DMS153 treated with DMSO at 0.1 percent for 48 hours (cell line): ENCODE data around the gene MSRB3.

Experiments
- DNase-seq: peaks from one replicate; lab custom pipeline; 2025; ENCODE audit not compliant: unreplicated experiment; lab: John Stamatoyannopoulos, UW

MSRB3 gene

GRCh38 chr12:65389436-65389835, 111.0 kb downstream of the MSRB3 start:
- no peak for DNase-seq

DNA sequence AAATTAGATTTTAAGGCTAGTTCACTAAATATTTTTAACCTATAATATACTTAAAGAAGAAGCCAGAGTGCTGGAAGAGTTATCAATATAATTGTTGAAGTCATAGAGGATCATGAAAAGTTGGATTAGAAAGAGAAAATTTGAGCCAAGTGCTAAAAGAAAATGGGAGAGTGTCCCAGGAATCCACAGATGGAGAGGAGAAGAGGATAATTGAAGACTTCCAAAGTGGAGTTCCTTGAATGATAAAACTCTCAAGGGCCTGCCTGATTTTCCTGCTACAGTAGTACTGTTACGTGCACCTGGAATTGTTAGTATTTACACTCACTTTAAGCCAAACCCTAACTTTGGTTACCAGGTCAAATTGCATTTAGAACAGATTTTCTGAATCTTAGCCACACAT, 113.2 kb downstream of the MSRB3 start:
- DNase-seq, result no peak

GRCh38 chr12:65392491-65392890, 114.0 kb downstream of the MSRB3 start:
- DNase-seq, result no peak

- DNase-seq, result no peak
These were observed 124.7 kb downstream of the MSRB3 start for GRCh38 chr12:65403188-65403587.

- no peak for DNase-seq
These were observed 129.1 kb downstream of the MSRB3 start for GRCh38 chr12:65407388-65408149.

GRCh38 chr12:65408441-65408840, 130.0 kb downstream of the MSRB3 start:
- no peak for DNase-seq

- no peak for DNase-seq
These were observed 131.2 kb downstream of the MSRB3 start for GRCh38 chr12:65409726-65410125.

GRCh38 chr12:65411171-65411570, 132.7 kb downstream of the MSRB3 start:
- no peak for DNase-seq

DNA sequence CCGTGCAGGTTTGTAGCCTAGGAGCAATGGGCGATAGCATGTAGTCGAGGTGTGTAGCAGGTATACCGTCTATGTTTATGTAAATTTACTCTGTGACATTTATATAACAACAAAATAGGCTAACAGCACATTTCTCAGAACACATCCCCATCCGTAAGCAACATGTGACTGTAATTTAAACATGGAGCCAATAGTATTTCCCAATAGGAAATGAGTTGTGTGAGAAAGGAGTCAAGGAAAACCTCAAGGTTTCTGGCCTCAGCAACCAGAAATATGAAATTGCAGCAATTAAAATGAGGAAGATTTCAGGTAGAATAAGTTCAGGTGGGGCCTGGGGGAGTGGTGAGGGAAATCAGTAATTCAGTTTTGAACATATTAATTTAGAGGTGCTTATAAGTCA, 136.0 kb downstream of the MSRB3 start:
- DNase-seq, result no peak

- no peak for DNase-seq
These were observed 137.3 kb downstream of the MSRB3 start for GRCh38 chr12:65415826-65416225.

- no peak for DNase-seq
These were observed 141.0 kb downstream of the MSRB3 start for GRCh38 chr12:65419284-65420072.

DNA sequence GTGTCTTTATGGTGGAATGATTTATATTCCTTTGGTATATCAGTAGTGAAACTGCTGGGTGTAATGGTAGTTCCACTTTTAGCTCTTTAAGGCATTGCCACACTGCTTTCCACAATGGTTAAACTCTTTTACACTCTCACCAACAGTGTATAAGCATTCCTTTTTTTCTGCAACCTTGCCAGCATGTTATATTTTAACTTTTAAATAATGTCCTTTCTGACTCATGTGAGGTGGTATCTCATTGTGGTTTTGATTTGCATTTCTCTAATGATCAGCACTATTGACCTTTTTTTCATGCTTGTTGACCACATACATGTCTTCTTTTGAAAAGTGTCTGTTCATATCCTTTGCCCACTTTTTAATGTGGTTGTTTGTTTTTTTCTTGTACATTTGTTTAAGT, 142.5 kb downstream of the MSRB3 start:
- DNase-seq, result no peak

- DNase-seq, result no peak
These were observed 149.2 kb downstream of the MSRB3 start for GRCh38 chr12:65427646-65428045.

DNA sequence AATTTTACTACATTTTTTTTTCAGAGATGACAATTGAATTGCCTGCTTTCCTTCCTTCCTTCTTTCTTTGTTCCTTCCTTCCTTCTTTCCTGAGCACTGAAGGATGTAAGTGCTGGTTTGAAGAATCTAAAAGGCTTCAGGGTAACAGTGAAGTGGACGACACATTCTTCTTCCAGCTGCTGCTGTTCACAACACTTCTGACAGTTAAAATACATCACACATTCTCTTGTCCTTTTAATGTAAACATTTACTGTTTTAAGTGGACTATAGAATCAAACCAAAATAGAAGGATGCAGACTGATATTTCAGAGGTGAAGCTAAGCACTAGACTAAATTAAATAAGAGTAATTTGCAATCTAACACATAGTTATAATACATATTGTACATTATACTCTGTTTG, 151.5 kb downstream of the MSRB3 start:
- DNase-seq, result no peak

DNA sequence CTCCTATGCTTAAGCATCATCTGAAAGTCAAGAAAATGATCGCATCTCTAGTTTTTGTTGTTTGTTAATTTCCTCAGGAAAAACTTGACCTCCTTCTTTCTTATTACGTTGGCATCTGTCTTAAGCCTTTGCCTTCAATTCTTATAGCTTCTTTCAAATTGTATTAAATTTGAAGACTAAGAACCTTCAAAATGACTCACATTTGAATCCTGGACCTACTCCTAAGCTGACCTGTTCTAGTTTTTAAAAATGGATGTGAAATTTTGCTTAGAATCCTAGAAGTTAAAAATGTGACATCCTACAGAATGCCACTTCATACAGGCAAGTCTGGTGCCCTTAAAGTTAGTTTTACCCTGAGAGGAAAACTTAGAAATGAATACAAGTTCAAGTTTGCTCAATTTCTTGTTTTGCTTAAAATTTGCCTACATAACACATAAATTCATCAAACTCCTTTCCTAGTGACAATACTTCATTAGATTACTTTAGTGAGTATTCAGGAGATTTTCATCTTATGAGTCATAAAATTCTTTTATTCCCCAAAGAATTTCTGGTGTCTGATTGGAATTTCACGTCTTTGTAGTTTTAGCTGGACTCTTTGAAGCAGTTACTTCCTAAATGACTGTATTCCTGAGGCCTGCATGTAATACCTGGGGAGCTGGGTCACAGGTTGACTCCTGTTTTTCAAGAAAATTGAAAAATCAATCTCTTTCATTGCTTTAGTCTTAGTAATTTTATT, 152.3 kb downstream of the MSRB3 start:
- DNase-seq, result no peak

DNA sequence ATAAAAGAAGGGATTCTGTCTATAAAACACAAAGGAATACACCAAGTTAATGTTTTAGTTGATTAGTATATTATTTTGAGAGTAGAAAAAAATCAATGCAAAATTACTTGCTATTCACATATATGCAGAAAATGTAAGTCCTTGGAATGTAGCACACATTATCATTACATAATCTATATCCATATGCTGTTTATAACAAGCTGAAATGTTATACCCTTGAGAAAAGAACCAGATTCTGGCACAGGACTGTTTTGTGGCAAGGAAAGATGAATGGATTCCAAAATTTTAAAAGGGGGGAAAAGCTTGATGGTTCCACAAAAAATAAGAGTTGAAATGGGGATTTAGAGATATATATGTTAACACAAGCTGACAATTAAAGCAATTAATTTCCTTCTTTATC, 153.6 kb downstream of the MSRB3 start:
- DNase-seq, result no peak

- DNase-seq, result no peak
These were observed 154.2 kb downstream of the MSRB3 start for GRCh38 chr12:65432651-65433050.

DNA sequence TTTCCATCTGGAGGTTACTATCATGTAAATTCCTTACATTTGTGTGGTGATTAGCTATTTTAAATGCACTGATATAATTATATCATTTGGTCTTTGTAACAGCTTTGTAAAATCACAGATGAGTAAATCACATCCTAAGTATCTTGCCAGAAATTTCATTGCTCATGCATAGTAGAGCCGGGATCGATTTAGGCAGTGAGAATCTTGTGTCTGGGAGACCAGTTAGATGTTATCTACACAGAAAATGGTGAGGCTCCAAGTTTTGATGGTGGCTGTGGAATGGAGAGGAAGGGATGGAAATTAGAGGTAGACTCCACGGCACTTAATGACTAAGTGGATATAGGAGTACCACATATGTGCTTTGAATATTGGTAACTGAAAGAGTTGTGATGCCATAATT, 156.3 kb downstream of the MSRB3 start:
- DNase-seq, result no peak

- no peak for DNase-seq
These were observed 164.6 kb downstream of the MSRB3 start for GRCh38 chr12:65443038-65443437.

DNA sequence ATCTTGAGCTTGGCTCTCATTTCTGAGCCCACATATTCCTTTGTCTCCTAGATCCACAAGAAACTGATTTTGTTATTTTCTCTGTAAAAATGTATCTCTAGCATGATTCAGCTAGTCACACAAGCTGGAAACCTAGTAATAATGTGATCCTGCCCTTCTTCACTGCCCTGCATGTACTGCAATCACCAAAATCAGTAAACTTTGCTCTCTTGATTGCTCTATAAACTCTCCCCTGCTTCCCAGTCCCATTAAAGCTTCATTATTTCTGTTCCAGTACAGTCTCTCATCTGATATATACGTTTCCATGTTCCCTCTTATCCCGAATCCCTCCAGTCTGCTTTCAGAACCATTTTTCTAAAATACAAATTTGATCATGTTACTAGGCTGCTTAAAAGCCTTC, 166.5 kb downstream of the MSRB3 start:
- DNase-seq, result no peak

GRCh38 chr12:65446901-65447300, 168.4 kb downstream of the MSRB3 start:
- no peak for DNase-seq

DNA sequence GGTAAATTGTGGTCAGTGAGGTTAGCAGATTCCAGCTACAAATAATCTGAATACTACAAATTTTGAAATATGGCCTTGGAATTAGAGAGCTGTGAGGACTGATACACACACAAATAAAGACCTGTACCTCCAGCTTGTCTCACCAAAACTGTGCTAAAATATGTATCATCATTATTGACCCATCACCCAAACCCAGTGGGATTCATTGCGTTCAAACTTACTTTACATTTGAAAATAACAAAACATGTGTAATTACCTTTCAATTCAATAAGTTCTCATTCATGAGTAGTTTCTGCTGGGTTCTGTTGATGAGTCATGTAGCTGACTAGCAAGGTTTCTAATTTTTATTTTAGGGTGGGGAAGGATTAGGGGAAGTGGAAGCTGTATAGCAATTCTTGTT, 170.9 kb downstream of the MSRB3 start:
- no peak for DNase-seq
